WTC11 (cell line): ENCODE results near the gene MIEF2. TPM values are rescaled to one million over a fixed set of nuclear protein-coding genes. Genes with fewer than 3 reads are reported as not detected.

ENCODE experiments used
- ATAC-seq: fragments of 200-7000 bp; cut with Tn5 transposase; 2 replicates; pipeline ENCODE4 v1.10.0; 2021; ENCODE audit warnings: mild to moderate bottlenecking, moderate library complexity
- CTCF ChIA-PET: fragments of 300-600 bp; sonication (Branson Sonifier 250); formaldehyde crosslinking; loops from one replicate; lab custom pipeline; 2021; ENCODE audit warnings: antibody characterized with exemption; lab: Charles Lee
- POLR2A ChIA-PET: fragments of 350-600 bp; sonication (Branson Sonifier 250); formaldehyde crosslinking; loops from one replicate; lab custom pipeline; 2021; ENCODE audit warnings: antibody characterized with exemption; lab: Charles Lee
- DNase-seq: peaks from one replicate; pipeline ENCODE4 v3.0.0; 2021; ENCODE audit warnings: low spot score
- H3K27ac Mint-ChIP-seq: 2 replicates; pipeline ENCODE4 v1.8.0; 2021; ENCODE audit warnings: mixed read lengths
- H3K27me3 Mint-ChIP-seq: 2 replicates; pipeline ENCODE4 v1.8.0; 2021; ENCODE audit warnings: low read depth, mild to moderate bottlenecking, moderate library complexity, mixed read lengths
- H3K36me3 Mint-ChIP-seq: 2 replicates; pipeline ENCODE4 v1.8.0; 2021; ENCODE audit warnings: mixed read lengths
- H3K4me1 Mint-ChIP-seq: 2 replicates; pipeline ENCODE4 v1.8.0; 2022; ENCODE audit warnings: mixed read lengths
- H3K4me3 Mint-ChIP-seq: 2 replicates; pipeline ENCODE4 v1.8.0; 2021; ENCODE audit warnings: mild to moderate bottlenecking, moderate library complexity, mixed read lengths
- H3K9me3 Mint-ChIP-seq: 2 replicates; pipeline ENCODE4 v1.8.0; 2021; ENCODE audit warnings: mixed read lengths
- ATF1 ChIP-seq: sonication (generic); formaldehyde crosslinking; IDR thresholded peaks from 2 replicates; pipeline ENCODE4 v1.8.1; 2023; ENCODE audit warnings: mild to moderate bottlenecking, moderate library complexity, missing genetic modification reagents
- ATF3 ChIP-seq: sonication (generic); formaldehyde crosslinking; conservative IDR thresholded peaks from 2 replicates; pipeline ENCODE4 v1.8.1; 2022; ENCODE audit warnings: mild to moderate bottlenecking, missing genetic modification reagents
- ATF6 ChIP-seq: sonication (generic); formaldehyde crosslinking; IDR thresholded peaks from 2 replicates; pipeline ENCODE4 v1.8.1; 2023; ENCODE audit warnings: mild to moderate bottlenecking, missing genetic modification reagents
- CREM ChIP-seq: sonication (generic); formaldehyde crosslinking; IDR thresholded peaks from 2 replicates; pipeline ENCODE4 v1.8.1; 2022; ENCODE audit warnings: mild to moderate bottlenecking, missing genetic modification reagents, moderate library complexity
- E2F1 ChIP-seq: sonication (generic); formaldehyde crosslinking; IDR thresholded peaks from 2 replicates; pipeline ENCODE4 v1.8.0; 2022; ENCODE audit warnings: mild to moderate bottlenecking, missing genetic modification reagents
- ERG ChIP-seq: fragments of 250-450 bp; sonication (Bioruptor Pico); IDR thresholded peaks from 2 replicates; pipeline ENCODE4 v1.8.0; 2021; ENCODE audit warnings: mild to moderate bottlenecking
- ESRRA ChIP-seq: sonication (generic); formaldehyde crosslinking; IDR thresholded peaks from 2 replicates; pipeline ENCODE4 v1.8.1; 2022; ENCODE audit warnings: mild to moderate bottlenecking, missing genetic modification reagents, borderline replicate concordance
- ETV6 ChIP-seq: sonication (generic); formaldehyde crosslinking; IDR thresholded peaks from 2 replicates; pipeline ENCODE4 v1.8.1; 2022; ENCODE audit warnings: mild to moderate bottlenecking, missing genetic modification reagents
- FOXK1 ChIP-seq: sonication (generic); formaldehyde crosslinking; IDR thresholded peaks from 2 replicates; pipeline ENCODE4 v1.8.0; 2022; ENCODE audit warnings: mild to moderate bottlenecking, moderate library complexity, missing genetic modification reagents
- FOXP1 ChIP-seq: sonication (generic); formaldehyde crosslinking; IDR thresholded peaks from 2 replicates; pipeline ENCODE4 v1.8.0; 2022; ENCODE audit warnings: missing genetic modification reagents, mild to moderate bottlenecking, moderate library complexity, borderline replicate concordance
- GABPB1 ChIP-seq: sonication (generic); formaldehyde crosslinking; IDR thresholded peaks from 2 replicates; pipeline ENCODE4 v1.8.1; 2023; ENCODE audit warnings: mild to moderate bottlenecking, missing genetic modification reagents
- GTF2I ChIP-seq: fragments of 250-450 bp; sonication (Bioruptor Pico); conservative IDR thresholded peaks from 2 replicates; pipeline ENCODE4 v1.4.0; 2021; ENCODE audit warnings: mild to moderate bottlenecking
- HMGA2 ChIP-seq: fragments of 250-450 bp; sonication (Bioruptor Pico); IDR thresholded peaks from 2 replicates; pipeline ENCODE4 v1.4.0; 2021; ENCODE audit warnings: mild to moderate bottlenecking, moderate library complexity
- HMGXB4 ChIP-seq: sonication (generic); formaldehyde crosslinking; IDR thresholded peaks from 2 replicates; pipeline ENCODE4 v1.8.1; 2023; ENCODE audit warnings: mild to moderate bottlenecking, moderate library complexity, missing genetic modification reagents
- JAZF1 ChIP-seq: fragments of 250-450 bp; sonication (Bioruptor Pico); IDR thresholded peaks from 2 replicates; pipeline ENCODE4 v1.9.0; 2021; ENCODE audit warnings: moderate library complexity, mild to moderate bottlenecking, inconsistent platforms
- MLX ChIP-seq: sonication (generic); formaldehyde crosslinking; IDR thresholded peaks from 2 replicates; pipeline ENCODE4 v1.8.1; 2023; ENCODE audit warnings: mild to moderate bottlenecking, missing genetic modification reagents, moderate library complexity
- NFYB ChIP-seq: sonication (generic); formaldehyde crosslinking; conservative IDR thresholded peaks from 2 replicates; pipeline ENCODE4 v1.8.0; 2022; ENCODE audit warnings: low read depth, missing genetic modification reagents
- NR1H2 ChIP-seq: sonication (generic); formaldehyde crosslinking; IDR thresholded peaks from 2 replicates; pipeline ENCODE4 v1.9.0; 2021; ENCODE audit warnings: mild to moderate bottlenecking, moderate library complexity, missing genetic modification reagents
- NR3C1 ChIP-seq: sonication (generic); formaldehyde crosslinking; conservative IDR thresholded peaks from 2 replicates; pipeline ENCODE4 v1.8.1; 2023; ENCODE audit warnings: low read depth, mild to moderate bottlenecking, missing genetic modification reagents
- PRDM15 ChIP-seq: sonication (generic); formaldehyde crosslinking; IDR thresholded peaks from 2 replicates; pipeline ENCODE4 v1.8.0; 2022; ENCODE audit warnings: missing genetic modification reagents
- PRRX2 ChIP-seq: fragments of 250-450 bp; sonication (Bioruptor Pico); IDR thresholded peaks from 2 replicates; pipeline ENCODE4 v1.8.0; 2021; ENCODE audit warnings: mild to moderate bottlenecking
- RORB ChIP-seq: fragments of 250-450 bp; sonication (Bioruptor Pico); IDR thresholded peaks from 2 replicates; pipeline ENCODE4 v1.9.0; 2021; ENCODE audit warnings: mild to moderate bottlenecking
- ZBTB21 ChIP-seq: sonication (generic); formaldehyde crosslinking; IDR thresholded peaks from 2 replicates; pipeline ENCODE4 v1.8.1; 2023; ENCODE audit warnings: mild to moderate bottlenecking, missing genetic modification reagents, borderline replicate concordance
- ZNF121 ChIP-seq: sonication (generic); formaldehyde crosslinking; IDR thresholded peaks from 2 replicates; pipeline ENCODE4 v1.8.0; 2023; ENCODE audit warnings: missing genetic modification reagents
- ZNF219 ChIP-seq: sonication (generic); formaldehyde crosslinking; IDR thresholded peaks from 2 replicates; pipeline ENCODE4 v1.8.0; 2023; ENCODE audit warnings: missing genetic modification reagents, mild to moderate bottlenecking, borderline replicate concordance
- ZNF232 ChIP-seq: sonication (generic); formaldehyde crosslinking; IDR thresholded peaks from 2 replicates; pipeline ENCODE4 v1.8.0; 2022; ENCODE audit warnings: mild to moderate bottlenecking, missing genetic modification reagents
- ZNF317 ChIP-seq: sonication (generic); formaldehyde crosslinking; IDR thresholded peaks from 2 replicates; pipeline ENCODE4 v1.8.1; 2023; ENCODE audit warnings: low read depth, mild to moderate bottlenecking, moderate library complexity, missing genetic modification reagents, borderline replicate concordance
- total RNA-seq: library from RNA; stranded (reverse); gene quantifications from 3 replicates; pipeline ENCODE4 v1.2.3, GENCODE V29; 2021

The MIEF2 gene
- total RNA-seq, 1 experiment from 2014 or later = 18.8 TPM

GRCh38 chr17:18280249-18280648 lies 19.8 kb downstream of the MIEF2 start:
- Mint-ChIP-seq H3K4me1 (no peaks in the 10 kb centered on the region), H3K36me3 (peaks cover 74% of the 10 kb centered on the region), H3K27me3 (no peaks in the 10 kb centered on the region), H3K27ac (no peak overlapping the region)
- ATAC-seq (no peak), DNase-seq (no peak)
- TF ChIP-seq HMGA2 (CRISPR knock-in tag) (no peak), CREM (CRISPR knock-in tag) (no peak), ZBTB21 (CRISPR knock-in tag) (no peak), ZNF121 (CRISPR knock-in tag) (no peak), FOXK1 (CRISPR knock-in tag) (no peak), E2F1 (CRISPR knock-in tag) (no peak), ZNF317 (CRISPR knock-in tag) (no peak), PRDM15 (CRISPR knock-in tag) (no peak), GABPB1 (CRISPR knock-in tag) (no peak), ZNF232 (CRISPR knock-in tag) (no peak), PRRX2 (no peak), GTF2I (no peak), NR3C1 (no peak), JAZF1 (no peak), ETV6 (CRISPR knock-in tag) (no peak), NFYB (CRISPR knock-in tag) (no peak), ERG (CRISPR knock-in tag) (no peak)
- TF ChIP-seq, all 79 proteins: peak for 0
- POLR2A ChIA-PET = no interaction called here
- CTCF ChIA-PET = interaction anchor here (0.6 kb wide), 1 partner anchor 63 kb away, joined by 3 read pairs; no protein-coding TSS in a partner anchor
- no peak overlapping the region for H3K4me3 Mint-ChIP-seq
- no peaks in the 10 kb centered on the region for H3K9me3 Mint-ChIP-seq

GRCh38 chr17:18280766-18281371 lies 20.4 kb downstream of the MIEF2 start:
- peaks cover 79% of the 10 kb centered on the region for H3K36me3 Mint-ChIP-seq
- no peak overlapping the region for H3K4me3 Mint-ChIP-seq
- DNase-seq (no peak), ATAC-seq (no peak)
- ChIA-PET CTCF (interaction anchor here (1.2 kb wide), 1 partner anchor 63 kb away, joined by 3 read pairs; no protein-coding TSS in a partner anchor), POLR2A (no interaction called here)
- no peaks in the 10 kb centered on the region for H3K4me1 Mint-ChIP-seq
- no peaks in the 10 kb centered on the region for H3K27me3 Mint-ChIP-seq
- H3K9me3 Mint-ChIP-seq = no peaks in the 10 kb centered on the region
- H3K27ac Mint-ChIP-seq = no peak overlapping the region
- TF ChIP-seq RORB (CRISPR knock-in tag) (no peak), ZNF219 (CRISPR knock-in tag) (no peak), ATF6 (CRISPR knock-in tag) (no peak), FOXP1 (no peak), ZNF317 (CRISPR knock-in tag) (no peak), HMGXB4 (no peak), MLX (CRISPR knock-in tag) (no peak), ATF3 (CRISPR knock-in tag) (no peak), ESRRA (CRISPR knock-in tag) (no peak), ATF1 (CRISPR knock-in tag) (no peak), NR1H2 (CRISPR knock-in tag) (no peak)
